Measurements from ENCODE around the gene PRKCA. TPM values are rescaled to one million over a fixed set of nuclear protein-coding genes. Genes with fewer than 3 reads are reported as not detected.
"Not testable (repeated sequence)": the region's sequence is repeated elsewhere in the genome, so short reads cannot be mapped to it uniquely, and the experiment has no call there.

PRKCA gene
- total RNA-seq, 1 donor from 2014 or later, result 132 TPM

- intact Hi-C loops (cut with micrococcal nuclease), result no loop called here
Observed at GRCh38 chr17:66451188-66452149, 149.1 kb downstream of the PRKCA start.

DNA sequence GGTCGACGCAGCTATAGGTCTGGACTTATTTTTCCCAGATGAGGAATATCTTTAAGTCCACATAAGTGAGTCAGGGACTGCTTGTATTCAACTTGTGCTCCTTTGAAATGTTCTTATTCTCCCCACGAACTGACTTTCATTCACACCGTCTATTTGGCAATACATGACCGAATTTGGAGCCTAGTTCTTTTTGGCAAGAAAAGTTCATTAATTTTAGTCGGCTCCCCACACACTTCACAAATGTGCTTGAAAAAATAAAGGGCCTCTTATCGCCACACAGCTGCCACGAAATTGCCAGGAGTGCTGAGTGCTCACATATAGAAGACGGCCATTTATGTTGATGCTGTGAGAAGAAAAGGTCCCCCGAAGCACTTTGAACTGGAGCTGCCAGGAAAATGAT is 152.6 kb downstream of the PRKCA start:
- intact Hi-C loops (cut with micrococcal nuclease), result no loop called here

- intact Hi-C loops (cut with micrococcal nuclease), result not testable (repeated sequence)
Observed at GRCh38 chr17:66457499-66457898, 155.1 kb downstream of the PRKCA start.

- intact Hi-C loops (cut with micrococcal nuclease), result no loop called here
Observed at GRCh38 chr17:66458782-66459181, 156.4 kb downstream of the PRKCA start.

DNA sequence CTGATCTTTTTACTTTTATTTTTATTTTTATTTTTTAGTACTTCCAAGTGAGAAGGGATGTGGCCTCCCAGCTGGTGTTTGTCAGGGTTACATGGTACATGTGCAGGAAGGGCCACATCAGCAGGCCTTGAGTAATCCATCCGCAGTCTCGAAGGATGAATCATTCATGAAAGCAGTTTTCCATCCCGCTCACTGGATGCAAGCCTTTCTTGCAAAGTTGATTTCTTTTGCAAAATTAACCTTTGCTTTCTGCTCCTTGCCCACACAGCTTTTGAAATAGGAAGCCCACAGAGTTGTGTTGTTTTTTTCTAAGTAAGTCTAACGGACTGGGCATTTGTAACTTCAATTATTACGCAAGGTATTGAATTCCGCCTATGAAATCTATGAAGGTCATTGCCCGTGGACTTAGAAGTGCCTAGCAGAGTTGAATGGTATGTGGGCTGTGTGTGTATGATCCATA is 157.4 kb downstream of the PRKCA start:
- intact Hi-C loops (cut with micrococcal nuclease), result no loop called here

- intact Hi-C loops (cut with micrococcal nuclease), result no loop called here
Observed at GRCh38 chr17:66460558-66460957, 158.1 kb downstream of the PRKCA start.

GRCh38 chr17:66461343-66461995 is 159.1 kb downstream of the PRKCA start:
- intact Hi-C loops (cut with micrococcal nuclease), result no loop called here

DNA sequence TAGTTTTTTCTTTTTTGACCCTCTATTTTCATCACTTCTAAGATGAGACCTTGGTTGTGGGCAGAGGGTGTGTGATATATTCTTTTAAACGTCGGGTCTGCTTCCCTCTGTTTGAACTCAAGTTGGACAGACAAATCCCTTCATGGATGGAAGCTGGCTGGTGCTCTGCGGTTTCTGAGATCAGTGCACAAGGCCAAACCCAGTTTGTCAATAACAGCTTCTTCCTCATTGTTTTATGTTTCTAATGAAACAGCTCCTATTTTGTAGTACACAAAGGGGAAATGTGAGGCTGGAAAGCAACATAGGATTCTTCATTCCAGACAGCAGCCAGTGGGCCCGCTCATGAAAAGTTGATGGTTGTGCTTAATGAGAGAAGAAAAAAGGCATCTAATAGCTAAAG is 159.6 kb downstream of the PRKCA start:
- intact Hi-C loops (cut with micrococcal nuclease), result no loop called here

GRCh38 chr17:66464921-66465320 is 162.5 kb downstream of the PRKCA start:
- intact Hi-C loops (cut with micrococcal nuclease), result loop anchor here (5.0 kb wide), 3 partner anchors 167 to 273 kb away; partner anchors contain the start of gene CEP112

- intact Hi-C loops (cut with micrococcal nuclease), result loop anchor here (2.0 to 5.0 kb wide), 6 partner anchors 53 to 273 kb away; partner anchors contain the start of gene CEP112
Observed at GRCh38 chr17:66465701-66466100, 163.3 kb downstream of the PRKCA start.

- intact Hi-C loops (cut with micrococcal nuclease), result loop anchor here (2.0 to 5.0 kb wide), 6 partner anchors 53 to 274 kb away; partner anchors contain the start of gene CEP112
Observed at GRCh38 chr17:66466106-66466820, 163.8 kb downstream of the PRKCA start.

- intact Hi-C loops (cut with micrococcal nuclease), result loop anchor here (1.0 to 5.0 kb wide), 9 partner anchors 42 to 275 kb away; partner anchors contain the start of gene CEP112
Observed at GRCh38 chr17:66466840-66467367, 164.5 kb downstream of the PRKCA start.

- intact Hi-C loops (cut with micrococcal nuclease), result loop anchor here (1.0 to 5.0 kb wide), 10 partner anchors 42 to 275 kb away; partner anchors contain the start of gene CEP112
Observed at GRCh38 chr17:66467766-66468165, 165.4 kb downstream of the PRKCA start.

- intact Hi-C loops (cut with micrococcal nuclease), result loop anchor here (2.0 to 5.0 kb wide), 4 partner anchors 78 to 276 kb away; partner anchors contain the start of gene CEP112
Observed at GRCh38 chr17:66468241-66469087, 166.1 kb downstream of the PRKCA start.

DNA sequence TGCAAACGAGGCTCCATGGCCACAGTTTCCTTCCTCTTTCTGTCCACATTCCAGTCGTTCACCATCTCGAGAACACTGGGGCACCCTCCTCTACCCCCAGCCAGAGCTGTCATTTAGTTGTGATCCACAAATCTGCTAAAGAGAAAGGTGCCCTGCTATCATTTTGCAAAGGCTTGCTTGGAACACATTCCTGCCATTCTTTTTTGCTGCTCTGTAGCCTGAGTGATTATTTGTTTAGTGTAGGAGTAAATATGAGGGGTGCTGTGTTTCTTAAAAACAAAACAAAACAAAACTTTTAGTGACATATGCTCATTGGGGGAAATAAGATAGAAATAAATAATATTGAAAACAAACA is 166.7 kb downstream of the PRKCA start:
- intact Hi-C loops (cut with micrococcal nuclease), result loop anchor here (2.0 to 5.0 kb wide), 4 partner anchors 78 to 277 kb away; partner anchors contain the start of gene CEP112

DNA sequence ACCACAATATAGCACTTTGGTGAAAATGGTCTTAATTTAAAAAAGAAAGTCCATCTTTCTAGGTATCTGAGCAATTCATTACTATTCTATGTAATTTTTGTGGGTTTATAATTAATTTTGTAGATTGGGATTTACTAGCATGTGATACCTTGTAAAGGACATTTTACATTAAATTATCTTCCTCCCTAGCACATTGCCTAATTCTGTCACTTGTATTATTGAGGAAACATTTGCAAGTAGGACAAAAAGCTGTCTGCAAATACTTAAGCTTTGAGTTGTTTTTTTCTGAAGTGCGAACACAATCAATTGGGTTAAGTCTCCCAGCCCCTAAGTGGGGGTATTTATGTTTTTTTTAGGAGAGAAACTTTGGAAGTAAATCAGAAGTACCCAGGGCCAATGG is 167.0 kb downstream of the PRKCA start:
- intact Hi-C loops (cut with micrococcal nuclease), result loop anchor here (2.0 to 5.0 kb wide), 4 partner anchors 77 to 277 kb away; partner anchors contain the start of gene CEP112

- intact Hi-C loops (cut with micrococcal nuclease), result loop anchor here (2.0 to 5.0 kb wide), 4 partner anchors 77 to 278 kb away; partner anchors contain the start of gene CEP112
Observed at GRCh38 chr17:66469890-66470289, 167.5 kb downstream of the PRKCA start.

DNA sequence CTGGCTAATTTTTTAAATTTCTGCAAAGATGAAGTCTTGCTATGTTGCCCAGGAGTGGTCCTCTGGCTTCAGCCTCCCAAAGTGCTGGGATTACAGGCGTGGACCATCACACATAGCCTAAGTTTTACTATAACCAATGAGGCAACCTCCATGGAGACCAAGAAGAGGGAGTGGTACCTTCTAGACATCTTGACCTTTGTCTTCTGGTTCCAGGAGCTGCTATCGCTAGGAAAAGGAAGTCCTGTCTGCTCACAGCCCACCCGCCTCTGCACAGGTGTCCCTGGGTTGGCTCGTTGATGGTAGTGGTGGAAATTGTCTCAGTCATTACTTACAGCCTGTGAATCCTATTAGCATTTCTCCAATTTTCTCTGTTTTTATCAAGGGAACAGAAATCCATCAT is 169.7 kb downstream of the PRKCA start:
- intact Hi-C loops (cut with micrococcal nuclease), result no loop called here

GRCh38 chr17:66474258-66474657 is 171.8 kb downstream of the PRKCA start:
- intact Hi-C loops (cut with micrococcal nuclease), result no loop called here

All from T-helper 1 cell treated with Interleukin-12 subunit alpha and Interleukin-12 subunit beta and Interleukin-4 antibody, amounts not matched to agents 30 ng/mL and 1 ng/mL, for 36 hours (primary cell).